Mucosa of stomach (tissue), 1 donor: ENCODE measurements around the gene NEAT1.
"Not testable (repeated sequence)": the region's sequence is repeated elsewhere in the genome, so short reads cannot be mapped to it uniquely, and the experiment has no call there.

Source experiments
- H3K27me3 ChIP-seq: one replicate; pipeline ENCODE4 v1.7.0; 2013; ENCODE audit warnings: mild to moderate bottlenecking, low read length; ENCODE audit not compliant: control insufficient read depth, insufficient read depth
- H3K36me3 ChIP-seq: one replicate; pipeline ENCODE4 v1.7.0; 2013; ENCODE audit warnings: low read length; ENCODE audit not compliant: control insufficient read depth, insufficient read depth
- H3K4me1 ChIP-seq: one replicate; pipeline ENCODE4 v1.7.0; 2013; ENCODE audit warnings: mild to moderate bottlenecking, low read length; ENCODE audit not compliant: control insufficient read depth, insufficient read depth
- H3K4me3 ChIP-seq: one replicate; pipeline ENCODE4 v1.7.0; 2013; ENCODE audit warnings: low read length
- H3K9ac ChIP-seq: one replicate; pipeline ENCODE4 v1.7.0; 2013; ENCODE audit warnings: mild to moderate bottlenecking, low read length, moderate library complexity
- H3K9me3 ChIP-seq: one replicate; pipeline ENCODE4 v1.7.0; 2013; ENCODE audit warnings: mild to moderate bottlenecking, low read length, moderate library complexity; ENCODE audit not compliant: control insufficient read depth
- donor health status: Pancreatic carcinoma.

NEAT1 gene

GRCh38 chr11:65401803-65402248 lies 20.8 kb upstream of the NEAT1 start:
- Histone ChIP-seq H3K36me3 (peaks cover 5% of the 10 kb centered on the region), H3K4me1 (peaks cover 12% of the 10 kb centered on the region), H3K9me3 (no peaks in the 10 kb centered on the region), H3K27me3 (no peaks in the 10 kb centered on the region), H3K9ac (no peak overlapping the region), H3K4me3 (no peak overlapping the region)

DNA sequence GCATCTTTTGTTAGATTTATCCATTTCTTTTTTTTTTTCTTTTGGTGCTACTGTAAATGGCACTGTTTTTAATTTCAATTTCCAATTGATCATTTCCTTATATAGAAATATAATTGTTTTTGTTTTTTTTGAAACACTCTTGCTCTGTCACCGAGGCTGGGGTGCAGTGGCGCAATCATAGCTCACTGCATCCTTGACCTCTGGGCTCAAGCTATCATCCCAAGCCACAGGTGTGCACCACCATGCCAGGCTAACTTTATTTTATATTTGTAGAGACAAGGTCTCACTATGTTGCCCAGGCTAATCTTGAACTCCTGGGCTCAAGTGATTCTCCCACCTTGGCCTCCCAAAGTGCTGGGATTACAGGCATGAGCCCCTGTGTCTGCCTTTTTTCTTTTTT lies 19.8 kb upstream of the NEAT1 start:
- H3K9ac ChIP-seq = no peak overlapping the region
- H3K4me3 ChIP-seq = no peak overlapping the region
- no peaks in the 10 kb centered on the region for H3K9me3 ChIP-seq
- no peaks in the 10 kb centered on the region for H3K27me3 ChIP-seq
- H3K36me3 ChIP-seq = peaks cover 5% of the 10 kb centered on the region
- H3K4me1 ChIP-seq = peaks cover 12% of the 10 kb centered on the region

- Histone ChIP-seq H3K36me3 (peaks cover 11% of the 10 kb centered on the region), H3K27me3 (no peaks in the 10 kb centered on the region), H3K9ac (no peak overlapping the region), H3K4me3 (no peak overlapping the region), H3K9me3 (no peaks in the 10 kb centered on the region), H3K4me1 (peaks cover 12% of the 10 kb centered on the region)
These were observed 18.9 kb upstream of the NEAT1 start for GRCh38 chr11:65403607-65404121.

- peaks cover 14% of the 10 kb centered on the region for H3K36me3 ChIP-seq
- no peaks in the 10 kb centered on the region for H3K9me3 ChIP-seq
- no peaks in the 10 kb centered on the region for H3K27me3 ChIP-seq
- no peak overlapping the region for H3K4me3 ChIP-seq
- H3K9ac ChIP-seq = no peak overlapping the region
- peaks cover 12% of the 10 kb centered on the region for H3K4me1 ChIP-seq
These were observed 18.4 kb upstream of the NEAT1 start for GRCh38 chr11:65404210-65404609.

DNA sequence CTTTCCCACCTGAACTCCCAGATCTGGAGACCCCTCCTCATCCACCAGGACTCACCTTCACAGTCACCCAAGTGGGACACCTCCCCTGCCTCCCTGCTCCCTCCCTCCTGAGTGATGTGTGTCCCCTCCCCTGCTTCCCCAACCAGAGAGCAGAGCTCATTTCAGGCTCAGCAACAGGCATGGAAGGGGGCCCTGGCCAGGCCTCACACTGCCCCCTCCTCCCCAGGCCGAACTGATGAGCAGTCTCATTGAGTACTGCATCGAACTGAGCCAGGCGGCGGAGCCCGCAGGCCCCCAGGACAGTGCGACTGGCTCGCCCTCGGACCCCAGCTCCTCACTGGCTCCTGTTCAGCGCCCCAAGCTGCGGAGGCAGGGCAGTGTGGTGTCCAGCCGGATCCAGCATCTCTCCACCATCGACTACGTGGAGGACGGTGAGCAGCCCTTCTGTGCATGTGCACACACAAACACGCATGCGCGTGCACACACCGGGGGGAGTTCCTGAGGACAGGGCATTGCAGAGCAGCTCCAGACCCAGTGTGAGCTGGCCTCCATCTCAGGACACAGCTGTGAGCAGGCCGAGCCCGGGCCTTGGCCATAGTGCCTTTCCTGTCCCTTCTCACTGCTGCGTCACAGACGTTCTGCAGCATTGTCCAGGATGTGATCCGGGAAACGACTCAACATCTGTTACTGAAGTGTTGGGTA lies 17.8 kb upstream of the NEAT1 start:
- Histone ChIP-seq H3K36me3 (peaks cover 14% of the 10 kb centered on the region), H3K9me3 (no peaks in the 10 kb centered on the region), H3K4me3 (no peak overlapping the region), H3K9ac (no peak overlapping the region), H3K4me1 (peaks cover 12% of the 10 kb centered on the region), H3K27me3 (no peaks in the 10 kb centered on the region)

- Histone ChIP-seq H3K9me3 (no peaks in the 10 kb centered on the region), H3K4me1 (peaks cover 12% of the 10 kb centered on the region), H3K36me3 (peaks cover 13% of the 10 kb centered on the region), H3K27me3 (no peaks in the 10 kb centered on the region), H3K4me3 (no peak overlapping the region), H3K9ac (no peak overlapping the region)
These were observed 11.5 kb upstream of the NEAT1 start for GRCh38 chr11:65410936-65411680.

DNA sequence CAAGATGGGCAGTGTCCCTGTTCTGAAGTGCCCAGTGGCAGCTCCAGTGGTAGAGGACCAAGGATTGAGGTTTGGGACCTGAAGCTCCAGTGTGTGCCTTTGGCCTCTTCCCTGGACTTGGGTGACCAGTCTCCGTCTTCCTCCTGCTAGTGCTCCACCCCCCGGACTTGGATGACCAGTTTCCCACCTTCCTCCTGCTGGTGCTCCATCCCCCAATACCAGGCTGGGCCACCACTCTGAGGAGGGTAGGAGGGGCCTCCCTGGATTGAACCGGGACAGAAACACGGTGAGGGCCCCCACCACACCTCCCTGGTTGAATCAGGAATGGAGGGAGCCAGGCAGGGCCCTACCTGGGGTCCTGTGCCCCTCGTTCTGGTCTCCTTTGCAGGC lies 10.9 kb upstream of the NEAT1 start:
- H3K4me1 ChIP-seq = peaks cover 18% of the 10 kb centered on the region
- no peaks in the 10 kb centered on the region for H3K9me3 ChIP-seq
- no peak overlapping the region for H3K4me3 ChIP-seq
- no peak overlapping the region for H3K9ac ChIP-seq
- H3K27me3 ChIP-seq = no peaks in the 10 kb centered on the region
- H3K36me3 ChIP-seq = peaks cover 13% of the 10 kb centered on the region

DNA sequence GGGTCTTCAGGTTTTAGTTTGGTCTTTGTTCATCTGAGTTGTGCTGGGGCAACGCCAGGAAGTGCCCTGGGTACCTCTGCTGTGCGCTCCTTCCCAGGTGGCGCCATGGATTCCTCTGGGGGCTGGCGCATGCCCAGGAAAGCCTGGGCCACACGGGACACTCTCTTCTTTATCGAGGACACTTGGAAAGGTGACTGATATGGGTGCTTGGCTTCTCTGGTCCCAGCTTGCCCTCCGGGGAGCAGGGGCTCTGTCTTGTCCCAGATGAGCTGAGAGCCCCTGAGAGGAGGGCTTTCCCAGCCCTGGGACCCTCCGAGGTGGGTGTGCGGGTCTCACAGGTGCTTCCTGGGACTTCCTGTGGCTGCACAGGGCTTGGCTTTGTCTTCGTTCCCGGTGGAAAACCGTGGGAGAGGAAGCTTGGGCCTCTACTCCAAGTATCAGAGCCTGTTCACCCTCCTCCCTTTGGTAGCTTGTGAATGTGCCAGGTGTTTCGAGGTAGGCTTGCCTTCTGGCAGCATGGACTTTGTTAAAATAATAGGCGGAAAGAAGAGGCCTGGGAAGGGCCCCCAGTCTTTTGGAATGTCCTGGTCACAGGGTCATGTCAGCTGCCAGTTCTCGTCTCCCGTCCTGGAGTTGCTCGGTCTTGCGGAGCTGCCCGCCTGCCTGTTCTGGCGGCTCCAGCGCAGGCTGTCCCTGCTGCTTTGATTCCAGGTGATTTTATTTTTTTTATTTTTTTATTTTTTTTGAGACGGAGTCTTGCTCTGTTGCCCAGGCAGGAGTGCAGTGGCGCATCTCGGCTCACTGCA lies 10.1 kb upstream of the NEAT1 start:
- no peaks in the 10 kb centered on the region for H3K9me3 ChIP-seq
- peaks cover 13% of the 10 kb centered on the region for H3K36me3 ChIP-seq
- H3K4me3 ChIP-seq = no peak overlapping the region
- no peaks in the 10 kb centered on the region for H3K27me3 ChIP-seq
- H3K4me1 ChIP-seq = peaks cover 26% of the 10 kb centered on the region
- H3K9ac ChIP-seq = no peak overlapping the region

DNA sequence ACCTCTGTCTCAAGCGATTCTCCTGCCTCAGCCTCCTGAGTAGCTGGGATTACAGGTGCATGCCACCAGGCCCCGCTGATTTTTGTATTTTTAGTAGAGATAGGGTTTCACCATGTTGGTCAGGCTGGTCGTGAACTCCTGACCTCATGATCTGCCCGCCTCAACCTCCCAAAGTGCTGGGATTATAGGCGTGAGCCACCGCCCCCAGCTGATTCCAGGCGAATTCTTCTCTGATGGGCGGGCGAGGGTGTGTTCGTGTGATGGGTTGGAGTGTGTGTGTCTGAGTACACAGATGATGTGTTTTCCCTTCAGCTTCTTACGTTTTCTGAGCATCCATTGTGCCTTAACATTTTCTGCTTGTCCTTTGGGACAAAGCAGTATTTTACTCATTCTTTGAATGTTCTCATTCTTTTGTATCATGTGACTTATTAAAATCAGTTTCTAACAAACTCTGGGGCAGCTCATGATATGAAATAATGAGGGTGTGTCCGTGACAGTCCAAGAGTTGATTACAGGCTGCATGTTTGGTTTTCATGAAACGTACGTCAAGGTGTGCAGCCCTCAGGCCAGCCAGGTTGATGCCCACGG lies 9.4 kb upstream of the NEAT1 start:
- H3K9me3 ChIP-seq, H3K9ac ChIP-seq, H3K27me3 ChIP-seq, H3K4me3 ChIP-seq: not testable (repeated sequence)
- Histone ChIP-seq H3K4me1 (peaks cover 33% of the 10 kb centered on the region), H3K36me3 (peaks cover 12% of the 10 kb centered on the region)

- Histone ChIP-seq H3K27me3 (no peaks in the 10 kb centered on the region), H3K9ac (no peak overlapping the region), H3K4me1 (peaks cover 51% of the 10 kb centered on the region), H3K36me3 (peaks cover 4% of the 10 kb centered on the region), H3K9me3 (no peaks in the 10 kb centered on the region), H3K4me3 (no peak overlapping the region)
These were observed 7.7 kb upstream of the NEAT1 start for GRCh38 chr11:65414776-65415498.
